Progenitor cell of endocrine pancreas (in vitro differentiated cells): ENCODE results near the gene RAF1. TPM values are rescaled to one million over a fixed set of nuclear protein-coding genes. Genes with fewer than 3 reads are reported as not detected.
"Not testable (repeated sequence)": the region's sequence is repeated elsewhere in the genome, so short reads cannot be mapped to it uniquely, and the experiment has no call there.

ENCODE experiments used
- DNase-seq: peaks from one replicate; pipeline ENCODE4 v3.0.0; 2021; ENCODE audit warnings: low spot score; ENCODE audit not compliant: unreplicated experiment
- H3K27ac Mint-ChIP-seq: 2 replicates; pipeline ENCODE4 v1.8.0; 2021; ENCODE audit warnings: mild to moderate bottlenecking, moderate library complexity, mixed read lengths
- H3K27me3 Mint-ChIP-seq: 2 replicates; pipeline ENCODE4 v1.8.0; 2021; ENCODE audit warnings: mixed read lengths
- H3K36me3 Mint-ChIP-seq: 2 replicates; pipeline ENCODE4 v1.8.0; 2022; ENCODE audit warnings: mixed read lengths; ENCODE audit not compliant: insufficient read depth
- H3K4me1 Mint-ChIP-seq: 2 replicates; pipeline ENCODE4 v1.8.0; 2021; ENCODE audit warnings: low read depth, mixed read lengths
- H3K4me3 Mint-ChIP-seq: 2 replicates; pipeline ENCODE4 v1.8.0; 2021; ENCODE audit warnings: low read depth, mild to moderate bottlenecking, moderate library complexity, mixed read lengths
- H3K9me3 Mint-ChIP-seq: 2 replicates; pipeline ENCODE4 v1.8.0; 2021; ENCODE audit warnings: low read depth, mixed read lengths
- CTCF ChIP-seq: fragments of 200-600 bp; sonication (generic); IDR thresholded peaks from one replicate; pipeline ENCODE4 v1.5.0; 2021; ENCODE audit warnings: antibody characterized with exemption, mild to moderate bottlenecking; ENCODE audit not compliant: unreplicated experiment
- total RNA-seq: library from RNA; stranded (reverse); gene quantifications from 2 replicates; pipeline ENCODE4 v1.2.1, GENCODE V29; 2021

RAF1 gene
- total RNA-seq, 1 donor from 2014 or later: 135 TPM

- peak overlapping the region; percentile 98 for H3K27ac Mint-ChIP-seq
- H3K4me3 Mint-ChIP-seq: peak overlapping the region; percentile 89
- peak; percentile 26 for DNase-seq
- TF ChIP-seq CTCF: no peak
- H3K9me3 Mint-ChIP-seq: no peaks in the 10 kb centered on the region
- H3K4me1 Mint-ChIP-seq: peaks cover 29% of the 10 kb centered on the region
- no peaks in the 10 kb centered on the region for H3K27me3 Mint-ChIP-seq
- H3K36me3 Mint-ChIP-seq: no peaks in the 10 kb centered on the region
Observed at GRCh38 chr3:12662593-12663400, 1.1 kb downstream of the RAF1 start.

- Mint-ChIP-seq H3K27me3 (no peaks in the 10 kb centered on the region), H3K4me3 (peak overlapping the region; percentile 89)
Observed at GRCh38 chr3:12661926-12662592, 1.9 kb downstream of the RAF1 start.

GRCh38 chr3:12661375-12661774 lies 2.5 kb downstream of the RAF1 start:
- not testable (repeated sequence) for H3K36me3 Mint-ChIP-seq
- peak overlapping the region; percentile 35 for H3K4me3 Mint-ChIP-seq

More at GRCh38 chr3:12661926-12662592, 1.9 kb downstream of the RAF1 start:
- no peak for TF ChIP-seq CTCF
- peaks cover 31% of the 10 kb centered on the region for H3K4me1 Mint-ChIP-seq
- no peak for DNase-seq
- no peaks in the 10 kb centered on the region for H3K36me3 Mint-ChIP-seq
- H3K9me3 Mint-ChIP-seq: no peaks in the 10 kb centered on the region
- H3K27ac Mint-ChIP-seq: peak overlapping the region; percentile 98

GRCh38 chr3:12660196-12660595 lies 3.7 kb downstream of the RAF1 start:
- Mint-ChIP-seq H3K27me3 (no peaks in the 10 kb centered on the region), H3K27ac (peak overlapping the region; percentile 89), H3K9me3 (no peaks in the 10 kb centered on the region), H3K4me3 (no peak overlapping the region), H3K36me3 (no peaks in the 10 kb centered on the region), H3K4me1 (peaks cover 36% of the 10 kb centered on the region)
- DNase-seq: no peak
- no peak for TF ChIP-seq CTCF

More at GRCh38 chr3:12661375-12661774, 2.5 kb downstream of the RAF1 start:
- not testable (repeated sequence) for H3K9me3 Mint-ChIP-seq, H3K27ac Mint-ChIP-seq, DNase-seq, H3K27me3 Mint-ChIP-seq
- peaks cover 32% of the 10 kb centered on the region for H3K4me1 Mint-ChIP-seq

- no peak for TF ChIP-seq CTCF
- no peak overlapping the region for H3K27ac Mint-ChIP-seq
- H3K36me3 Mint-ChIP-seq: no peaks in the 10 kb centered on the region
- DNase-seq: no peak
- H3K9me3 Mint-ChIP-seq: no peaks in the 10 kb centered on the region
- H3K4me1 Mint-ChIP-seq: peaks cover 36% of the 10 kb centered on the region
- H3K4me3 Mint-ChIP-seq: no peak overlapping the region
- no peaks in the 10 kb centered on the region for H3K27me3 Mint-ChIP-seq
Observed at GRCh38 chr3:12659316-12660015, 4.5 kb downstream of the RAF1 start.
